RWPE2 (cell line): ENCODE measurements around the gene CALU.
A peak's percentile ranks its signal among the peaks of the same experiment; 100 is the strongest.

Experiments used
- ATAC-seq: fragments of 200-7000 bp; cut with Tn5 transposase; 3 replicates; pipeline ENCODE4 v1.9.1; 2021; ENCODE audit warnings: low read depth
- DNase-seq: peaks from one replicate; pipeline ENCODE4 v3.0.0-alpha.2; 2020; ENCODE audit warnings: low spot score
- H3K27ac ChIP-seq: fragments of 450-650 bp; 2 replicates; pipeline ENCODE4 v1.5.1; 2017; ENCODE audit warnings: mild to moderate bottlenecking; ENCODE audit not compliant: poor library complexity, severe bottlenecking
- H3K27me3 ChIP-seq: fragments of 250-450 bp; sonication (Bioruptor Pico); 2 replicates; pipeline ENCODE4 v1.5.1; 2021; ENCODE audit warnings: mild to moderate bottlenecking, moderate library complexity; ENCODE audit not compliant: insufficient read depth, poor library complexity, severe bottlenecking
- H3K36me3 ChIP-seq: fragments of 250-450 bp; sonication (Bioruptor Pico); 2 replicates; pipeline ENCODE4 v1.5.1; 2020; ENCODE audit warnings: low read depth, mild to moderate bottlenecking, moderate library complexity
- H3K4me1 ChIP-seq: fragments of 250-450 bp; sonication (Bioruptor Pico); 2 replicates; pipeline ENCODE4 v1.5.1; 2021; ENCODE audit warnings: mild to moderate bottlenecking, moderate library complexity; ENCODE audit not compliant: insufficient read depth, poor library complexity, severe bottlenecking
- H3K4me3 ChIP-seq: fragments of 250-450 bp; sonication (Bioruptor Pico); 2 replicates; pipeline ENCODE4 v1.5.1; 2021; ENCODE audit warnings: mild to moderate bottlenecking, moderate library complexity; ENCODE audit not compliant: severe bottlenecking
- H3K9me3 ChIP-seq: fragments of 250-450 bp; sonication (Bioruptor Pico); 2 replicates; pipeline ENCODE4 v1.5.1; 2021; ENCODE audit warnings: mild to moderate bottlenecking, moderate library complexity; ENCODE audit not compliant: severe bottlenecking
- TF ChIP-seq, protein P1 (sequence below): fragments of 450-650 bp; IDR thresholded peaks from one replicate; pipeline ENCODE4 v1.5.1; 2017; ENCODE audit warnings: mild to moderate bottlenecking, moderate library complexity; ENCODE audit not compliant: poor library complexity, severe bottlenecking

The CALU gene

DNA sequence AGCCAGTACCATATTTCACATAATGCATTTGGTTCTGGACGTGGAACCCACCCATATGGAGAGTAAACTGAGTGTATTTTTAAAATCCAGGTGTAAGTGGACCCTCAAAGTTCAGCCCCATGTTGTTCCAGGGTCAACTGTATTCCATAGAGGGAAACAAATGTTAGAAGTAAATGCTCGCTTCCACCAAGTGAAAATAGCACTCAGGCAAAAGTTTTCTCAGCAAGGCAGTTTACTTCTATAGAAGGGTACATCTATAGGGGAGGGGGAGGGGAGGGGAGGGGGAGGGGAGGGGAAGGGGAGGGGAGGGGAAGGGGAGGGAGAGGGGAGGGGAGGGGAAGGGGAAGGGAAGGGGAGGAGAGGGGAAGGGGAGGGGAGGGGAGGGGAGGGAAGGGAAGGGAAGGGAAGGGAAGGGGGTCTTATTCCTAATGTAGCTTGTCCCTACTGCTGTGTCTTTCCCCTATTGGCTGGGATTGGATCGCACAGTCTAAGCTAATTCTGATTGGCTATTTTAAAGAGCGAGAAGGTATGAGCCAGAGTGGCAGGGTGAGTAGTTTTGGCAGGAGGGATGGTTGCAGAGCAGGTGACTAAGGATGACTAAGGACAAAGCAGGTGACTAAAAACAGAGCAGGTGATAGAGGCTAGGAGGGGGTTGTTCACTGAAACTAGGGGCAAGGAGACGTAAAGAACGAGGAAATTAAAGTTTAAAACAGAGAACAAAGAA, 37.9 kb upstream of the CALU start:
- Histone ChIP-seq H3K9me3 (no peaks in the 10 kb centered on the region), H3K36me3 (no peaks in the 10 kb centered on the region), H3K4me1 (no peaks in the 10 kb centered on the region), H3K27ac (no peak overlapping the region), H3K27me3 (peaks cover 9% of the 10 kb centered on the region), H3K4me3 (no peak overlapping the region)
- TF ChIP-seq, protein P1, sequence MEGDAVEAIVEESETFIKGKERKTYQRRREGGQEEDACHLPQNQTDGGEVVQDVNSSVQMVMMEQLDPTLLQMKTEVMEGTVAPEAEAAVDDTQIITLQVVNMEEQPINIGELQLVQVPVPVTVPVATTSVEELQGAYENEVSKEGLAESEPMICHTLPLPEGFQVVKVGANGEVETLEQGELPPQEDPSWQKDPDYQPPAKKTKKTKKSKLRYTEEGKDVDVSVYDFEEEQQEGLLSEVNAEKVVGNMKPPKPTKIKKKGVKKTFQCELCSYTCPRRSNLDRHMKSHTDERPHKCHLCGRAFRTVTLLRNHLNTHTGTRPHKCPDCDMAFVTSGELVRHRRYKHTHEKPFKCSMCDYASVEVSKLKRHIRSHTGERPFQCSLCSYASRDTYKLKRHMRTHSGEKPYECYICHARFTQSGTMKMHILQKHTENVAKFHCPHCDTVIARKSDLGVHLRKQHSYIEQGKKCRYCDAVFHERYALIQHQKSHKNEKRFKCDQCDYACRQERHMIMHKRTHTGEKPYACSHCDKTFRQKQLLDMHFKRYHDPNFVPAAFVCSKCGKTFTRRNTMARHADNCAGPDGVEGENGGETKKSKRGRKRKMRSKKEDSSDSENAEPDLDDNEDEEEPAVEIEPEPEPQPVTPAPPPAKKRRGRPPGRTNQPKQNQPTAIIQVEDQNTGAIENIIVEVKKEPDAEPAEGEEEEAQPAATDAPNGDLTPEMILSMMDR = no peak
- no peak for DNase-seq
- peak; percentile 22; the same call in 1 of the 3 replicates for ATAC-seq

DNA sequence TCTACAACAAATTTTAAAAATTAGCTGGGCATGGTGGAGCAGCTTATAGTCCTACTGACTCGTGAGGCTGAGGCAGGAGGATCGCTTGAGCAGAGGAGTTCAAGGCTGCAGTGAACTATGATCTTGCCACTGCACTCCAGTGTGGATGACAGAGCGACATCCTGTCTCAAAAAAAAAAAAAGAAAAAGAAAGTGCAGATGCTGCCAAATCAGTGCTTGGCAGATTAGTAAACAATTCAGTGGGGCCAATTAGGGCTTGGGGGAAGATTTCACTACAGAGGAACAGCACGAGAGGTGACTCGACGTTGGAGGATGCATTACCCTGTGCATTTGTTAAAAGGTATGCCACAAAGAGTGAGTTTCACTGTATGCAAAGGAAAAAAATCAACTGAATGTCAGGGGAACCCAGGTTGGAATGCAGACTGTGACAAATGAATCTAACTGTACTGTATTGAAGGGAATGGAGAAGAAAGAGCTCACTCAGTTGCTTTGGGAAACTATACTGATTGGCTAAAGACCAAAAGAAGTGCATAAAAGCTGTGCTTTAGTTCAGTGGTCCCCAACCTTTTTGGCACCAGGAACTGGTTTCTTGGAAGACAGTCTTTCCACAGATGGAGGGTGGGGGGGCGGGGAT, 35.4 kb upstream of the CALU start:
- Histone ChIP-seq H3K9me3 (no peaks in the 10 kb centered on the region), H3K4me3 (no peak overlapping the region), H3K27me3 (no peaks in the 10 kb centered on the region), H3K4me1 (no peaks in the 10 kb centered on the region), H3K27ac (no peak overlapping the region), H3K36me3 (no peaks in the 10 kb centered on the region)
- DNase-seq (no peak), ATAC-seq (no peak)
- TF ChIP-seq, protein P1 = no peak

DNA sequence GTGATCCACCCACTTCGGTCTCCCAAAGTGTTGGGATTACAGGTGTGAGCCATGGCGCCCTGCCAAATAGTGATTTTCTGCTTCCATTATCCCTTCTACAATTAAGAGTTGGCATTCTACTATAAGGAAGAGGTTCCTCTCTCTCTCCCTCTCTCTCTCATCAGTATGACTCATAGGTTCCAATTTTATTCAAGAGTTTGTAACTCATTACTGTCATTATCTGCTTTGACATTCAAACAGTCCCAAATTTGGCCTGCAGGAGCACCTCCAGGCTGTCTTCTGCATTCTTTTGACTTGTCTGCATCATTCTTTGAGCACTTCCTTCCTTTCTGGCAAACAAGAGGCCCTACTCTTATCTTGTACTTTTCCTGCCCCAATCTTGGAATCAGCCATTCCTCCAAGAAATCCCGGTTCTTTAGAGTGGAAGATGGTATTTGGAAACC, 33.2 kb upstream of the CALU start:
- H3K9me3 ChIP-seq = no peaks in the 10 kb centered on the region
- H3K27me3 ChIP-seq = no peaks in the 10 kb centered on the region
- H3K4me3 ChIP-seq = no peak overlapping the region
- H3K36me3 ChIP-seq = no peaks in the 10 kb centered on the region
- ATAC-seq = no peak
- no peaks in the 10 kb centered on the region for H3K4me1 ChIP-seq
- DNase-seq = no peak
- H3K27ac ChIP-seq = no peak overlapping the region
- TF ChIP-seq, protein P1 = no peak

DNA sequence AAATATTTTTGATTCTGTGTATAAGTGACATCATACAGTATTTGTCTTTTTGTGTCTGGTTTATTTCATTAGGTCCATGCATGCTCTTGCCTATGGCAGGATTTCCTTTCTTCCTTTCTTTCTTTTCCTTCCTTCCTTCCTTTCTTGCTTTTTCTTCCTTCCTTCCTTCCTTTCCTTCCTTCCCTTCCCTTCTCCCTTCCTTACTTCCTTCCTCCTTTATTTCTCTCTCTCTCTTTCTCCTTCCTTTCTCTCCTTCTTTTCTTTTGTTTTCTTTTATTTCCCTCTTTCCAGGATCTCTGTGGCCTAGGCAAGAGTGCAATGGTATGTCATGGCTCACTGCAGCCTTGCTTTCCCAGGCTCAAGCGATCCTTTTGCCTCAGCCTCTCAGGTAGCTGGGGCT, 31.4 kb upstream of the CALU start:
- Histone ChIP-seq H3K4me1 (no peaks in the 10 kb centered on the region), H3K9me3 (no peaks in the 10 kb centered on the region), H3K27me3 (no peaks in the 10 kb centered on the region), H3K36me3 (no peaks in the 10 kb centered on the region), H3K4me3 (no peak overlapping the region), H3K27ac (no peak overlapping the region)
- DNase-seq (no peak), ATAC-seq (no peak)
- TF ChIP-seq, protein P1 = no peak

DNA sequence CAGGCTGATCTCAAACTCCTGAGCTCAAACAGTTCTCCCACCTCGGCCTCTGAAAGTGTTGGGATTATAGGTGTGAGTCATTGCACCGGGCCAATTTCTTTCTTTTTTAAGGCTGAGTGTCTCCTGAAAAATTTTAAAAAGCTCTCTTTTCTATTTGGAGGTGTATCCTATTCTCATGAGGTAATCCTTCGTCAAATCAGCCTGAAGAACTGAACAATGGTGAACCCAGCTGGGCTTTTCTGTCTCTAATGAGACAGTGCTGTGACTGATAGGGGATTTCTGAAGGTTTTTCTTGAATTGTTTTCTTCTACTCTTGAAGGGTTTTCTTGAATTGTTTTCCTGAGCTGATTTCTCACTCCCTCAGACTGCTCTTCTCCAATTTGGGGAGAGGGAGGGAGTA, 30.9 kb upstream of the CALU start:
- Histone ChIP-seq H3K27ac (no peak overlapping the region), H3K9me3 (no peaks in the 10 kb centered on the region), H3K4me3 (no peak overlapping the region), H3K36me3 (no peaks in the 10 kb centered on the region), H3K27me3 (no peaks in the 10 kb centered on the region), H3K4me1 (no peaks in the 10 kb centered on the region)
- TF ChIP-seq, protein P1 = no peak
- DNase-seq (no peak), ATAC-seq (no peak)
